HCT116 (cell line): ENCODE data around the gene SCN8A. TPM values are rescaled to one million over a fixed set of nuclear protein-coding genes. Genes with fewer than 3 reads are reported as not detected.

Source experiments
- ATAC-seq: fragments of 200-7000 bp; cut with Tn5 transposase; 2 replicates; pipeline ENCODE4 v1.9.1; 2020; ENCODE audit warnings: mild to moderate bottlenecking, moderate library complexity
- BruUV-seq: library from RNA; stranded (reverse); fragments of 400-500 nt; replicated peaks from 2 replicates; lab custom pipeline; 2021; lab: Mats Ljungman, UMichigan
- CTCF ChIA-PET: fragments of 300-600 bp; sonication (Branson Sonifier 250); formaldehyde crosslinking; loops from one replicate; lab custom pipeline; 2021; ENCODE audit warnings: antibody characterized with exemption; lab: Charles Lee
- POLR2A ChIA-PET: fragments of 300-600, 350-600 bp; sonication (Branson Sonifier 250); formaldehyde crosslinking; loops from one replicate; lab custom pipeline; 2021; ENCODE audit warnings: antibody characterized with exemption; lab: Charles Lee
- RAD21 ChIA-PET, 2 experiments: fragments of 300-600 bp; sonication (Branson Sonifier 250); formaldehyde crosslinking; loops; one replicate each; lab custom pipeline; 2023; ENCODE audit warnings: low total read pairs in 2 of 2; ENCODE audit not compliant: uncharacterized antibody in 2 of 2, unreplicated experiment in 2 of 2, low non-redundant PET in 1 of 2; lab: Charles Lee
- DNase-seq: peaks from one replicate; pipeline ENCODE4 v3.0.0-alpha.2; 2010; ENCODE audit warnings: low read depth, low spot score
- H2AFZ ChIP-seq: fragments of 200-600 bp; shearing (Covaris generic), sonication (generic); 2 replicates; pipeline ENCODE4 v1.6.1; 2017; ENCODE audit warnings: low read depth, mixed run types, mixed read lengths, antibody characterized with exemption, low read length; ENCODE audit not compliant: poor library complexity, severe bottlenecking
- H3K27ac ChIP-seq: 2 replicates; pipeline ENCODE4 v1.5.1; 2012; ENCODE audit warnings: low read depth, low read length
- H3K27me3 ChIP-seq: fragments of 200-600 bp; sonication (generic); 2 replicates; pipeline ENCODE4 v1.6.1; 2016; ENCODE audit warnings: mixed run types, low read length, mixed read lengths; ENCODE audit not compliant: insufficient read depth
- H3K36me3 ChIP-seq, 2 experiments: fragments of 200-500 bp in 1 of 2; fragments of 200-600 bp in 1 of 2; sonication (Bioruptor generic) in 1 of 2; sonication (generic) in 1 of 2; 2 replicates each; pipeline versions ENCODE4 v1.5.1 to v1.6.1; 2014 to 2016; ENCODE audit warnings: low read length in 2 of 2, inconsistent platforms in 1 of 2, mixed read lengths in 1 of 2, mixed run types in 1 of 2; ENCODE audit not compliant: insufficient read depth in 2 of 2, control insufficient read depth in 1 of 2
- H3K4me1 ChIP-seq, 2 experiments: fragments of 200-600 bp in 1 of 2; sonication (generic) in 1 of 2; 2 replicates each; pipeline versions ENCODE4 v1.5.1 to v1.6.1; 2012 to 2017; ENCODE audit warnings: low read length in 2 of 2, inconsistent platforms in 1 of 2, mild to moderate bottlenecking in 1 of 2, mixed read lengths in 1 of 2, mixed run types in 1 of 2, moderate library complexity in 1 of 2; ENCODE audit not compliant: insufficient read depth in 2 of 2, control insufficient read depth in 1 of 2
- H3K4me2 ChIP-seq: fragments of 200-600 bp; sonication (generic); 2 replicates; pipeline ENCODE4 v1.6.1; 2017; ENCODE audit warnings: mixed run types, low read length, mixed read lengths
- H3K4me3 ChIP-seq, 2 experiments: fragments of 200-600 bp in 1 of 2; sonication (generic) in 1 of 2; replicated peaks in 1 of 2; 2 replicates each; pipeline ENCODE4 v1.5.1; 2011 to 2016; ENCODE audit warnings: low read length in 2 of 2, control low read depth in 1 of 2, low read depth in 1 of 2, mild to moderate bottlenecking in 1 of 2, mixed read lengths in 1 of 2, mixed run types in 1 of 2
- H3K79me2 ChIP-seq: fragments of 200-600 bp; sonication (generic); 2 replicates; pipeline ENCODE4 v1.6.1; 2017; ENCODE audit warnings: mild to moderate bottlenecking, mixed run types, low read length, moderate library complexity, mixed read lengths; ENCODE audit not compliant: insufficient read depth
- H3K9ac ChIP-seq: fragments of 200-600 bp; sonication (generic); 2 replicates; pipeline ENCODE4 v1.6.1; 2016; ENCODE audit warnings: low read length, mixed read lengths
- H3K9me2 ChIP-seq: fragments of 200-600 bp; sonication (generic), shearing (Covaris generic); 2 replicates; pipeline ENCODE4 v1.6.1; 2017; ENCODE audit warnings: mixed run types, mild to moderate bottlenecking, moderate library complexity; ENCODE audit not compliant: insufficient read depth
- H3K9me3 ChIP-seq, 2 experiments: fragments of 200-500 bp in 1 of 2; fragments of 200-600 bp in 1 of 2; sonication (Bioruptor generic) in 1 of 2; sonication (generic) in 1 of 2; 2 replicates each; pipeline ENCODE4 v1.6.1; 2014 to 2017; ENCODE audit warnings: low read length in 2 of 2, mixed read lengths in 2 of 2, inconsistent platforms in 1 of 2, low read depth in 1 of 2, mild to moderate bottlenecking in 1 of 2, mixed run types in 1 of 2, moderate library complexity in 1 of 2; ENCODE audit not compliant: control insufficient read depth in 1 of 2, insufficient read depth in 1 of 2
- H4K20me1 ChIP-seq: fragments of 200-600 bp; sonication (generic), shearing (Covaris generic); 2 replicates; pipeline ENCODE4 v1.6.1; 2017; ENCODE audit warnings: mixed run types, mild to moderate bottlenecking, moderate library complexity; ENCODE audit not compliant: insufficient read depth
- ATF3 ChIP-seq: IDR thresholded peaks from 2 replicates; pipeline ENCODE4 v1.6.1; 2012
- EGR1 ChIP-seq: IDR thresholded peaks from 2 replicates; pipeline ENCODE4 v1.6.1; 2012; ENCODE audit warnings: low read depth
- ELF1 ChIP-seq: IDR thresholded peaks from 2 replicates; pipeline ENCODE4 v1.6.1; 2012; ENCODE audit warnings: low read depth, borderline replicate concordance
- FOSL1 ChIP-seq: IDR thresholded peaks from 2 replicates; pipeline ENCODE4 v1.6.1; 2012; ENCODE audit warnings: low read depth
- JUND ChIP-seq: IDR thresholded peaks from 2 replicates; pipeline ENCODE4 v1.6.1; 2012
- MAX ChIP-seq: IDR thresholded peaks from 2 replicates; pipeline ENCODE4 v1.6.1; 2012
- POLR2A ChIP-seq: IDR thresholded peaks from 2 replicates; pipeline ENCODE4 v1.7.0; 2011; ENCODE audit warnings: borderline replicate concordance; ENCODE audit not compliant: insufficient read depth, insufficient read length; ENCODE audit errors: extremely low read depth
- POLR2AphosphoS5 ChIP-seq: IDR thresholded peaks from 2 replicates; pipeline ENCODE4 v1.6.1; 2011; ENCODE audit warnings: mild to moderate bottlenecking, low read depth, low read length, moderate library complexity
- RAD21 ChIP-seq: IDR thresholded peaks from 2 replicates; pipeline ENCODE4 v1.6.1; 2012; ENCODE audit warnings: low read depth, mild to moderate bottlenecking
- SIN3A ChIP-seq: IDR thresholded peaks from 2 replicates; pipeline ENCODE4 v1.6.1; 2012; ENCODE audit warnings: low read depth
- SRF ChIP-seq: IDR thresholded peaks from 2 replicates; pipeline ENCODE4 v1.6.1; 2012; ENCODE audit warnings: low read depth
- TCF7L2 ChIP-seq: IDR thresholded peaks from 2 replicates; pipeline ENCODE4 v1.7.0; 2011; ENCODE audit warnings: borderline replicate concordance, inconsistent platforms; ENCODE audit not compliant: insufficient read depth, insufficient read length; ENCODE audit errors: extremely low read depth
- ZNF274 ChIP-seq: fragments of 200-500 bp; sonication (Bioruptor generic); IDR thresholded peaks from 2 replicates; pipeline ENCODE4 v1.6.1; 2014; ENCODE audit warnings: mild to moderate bottlenecking, low read depth, low read length, inconsistent platforms
- intact Hi-C: fragments of 100-400 bp; cut with micrococcal nuclease; formaldehyde crosslinking; loops from 2 replicates; pipeline ENCODE4 v1.10.0; 2022
- total RNA-seq: library from RNA; stranded (reverse); gene quantifications from one replicate; pipeline ENCODE4 v1.2.1, GENCODE V29; 2021; ENCODE audit not compliant: unreplicated experiment
- TF ChIP-seq, protein P1 (sequence below), 3 experiments: fragments of 200-600 bp in 1 of 3; sonication (generic) in 1 of 3; IDR thresholded peaks in 2 of 3; conservative IDR thresholded peaks in 1 of 3; 2 replicates each; pipeline ENCODE4 v1.5.1; 2012 to 2017; ENCODE audit warnings: low read depth in 2 of 3, low read length in 2 of 3, antibody characterized with exemption in 1 of 3, borderline replicate concordance in 1 of 3, control low read depth in 1 of 3, mild to moderate bottlenecking in 1 of 3, mixed read lengths in 1 of 3, mixed run types in 1 of 3, moderate library complexity in 1 of 3; ENCODE audit not compliant: insufficient read depth in 1 of 3

SCN8A gene
- total RNA-seq, 1 experiment from 2014 or later = 7.1 TPM

GRCh38 chr12:51848326-51848727 lies 257.3 kb downstream of the SCN8A start, which contains the start of gene FIGNL2:
Gene FIGNL2 (minus strand): TSS chr12:51848718. CDS start chr12:51822413, 26,305 bp downstream.
- TF ChIP-seq JUND (no peak), ZNF274 (no peak), RAD21 (no peak), SRF (no peak), POLR2AphosphoS5 (no peak), TCF7L2 (no peak), MAX (no peak), POLR2A (no peak), FOSL1 (no peak), EGR1 (no peak), SIN3A (no peak), ATF3 (no peak), ELF1 (no peak)
- TF ChIP-seq, protein P1, sequence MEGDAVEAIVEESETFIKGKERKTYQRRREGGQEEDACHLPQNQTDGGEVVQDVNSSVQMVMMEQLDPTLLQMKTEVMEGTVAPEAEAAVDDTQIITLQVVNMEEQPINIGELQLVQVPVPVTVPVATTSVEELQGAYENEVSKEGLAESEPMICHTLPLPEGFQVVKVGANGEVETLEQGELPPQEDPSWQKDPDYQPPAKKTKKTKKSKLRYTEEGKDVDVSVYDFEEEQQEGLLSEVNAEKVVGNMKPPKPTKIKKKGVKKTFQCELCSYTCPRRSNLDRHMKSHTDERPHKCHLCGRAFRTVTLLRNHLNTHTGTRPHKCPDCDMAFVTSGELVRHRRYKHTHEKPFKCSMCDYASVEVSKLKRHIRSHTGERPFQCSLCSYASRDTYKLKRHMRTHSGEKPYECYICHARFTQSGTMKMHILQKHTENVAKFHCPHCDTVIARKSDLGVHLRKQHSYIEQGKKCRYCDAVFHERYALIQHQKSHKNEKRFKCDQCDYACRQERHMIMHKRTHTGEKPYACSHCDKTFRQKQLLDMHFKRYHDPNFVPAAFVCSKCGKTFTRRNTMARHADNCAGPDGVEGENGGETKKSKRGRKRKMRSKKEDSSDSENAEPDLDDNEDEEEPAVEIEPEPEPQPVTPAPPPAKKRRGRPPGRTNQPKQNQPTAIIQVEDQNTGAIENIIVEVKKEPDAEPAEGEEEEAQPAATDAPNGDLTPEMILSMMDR (IDR thresholded peaks at IDR 0.05 in 2 of 3, conservative IDR thresholded peaks at IDR 0.05 in 1 of 3; ENCODE audit: borderline replicate concordance in 1 of 3, insufficient read depth in 1 of 3, low read depth in 2 of 3, low read length in 2 of 3) = no peak
- H3K27me3 ChIP-seq = no peaks in the 10 kb centered on the region
- ATAC-seq (peak; percentile 33; the same call in 1 of the 2 replicates), DNase-seq (no peak)
- POLR2A ChIA-PET = interaction anchor here (0.6 kb wide), 1 partner anchor 456 kb away, joined by 5 read pairs; no protein-coding TSS in a partner anchor
- no peaks in the 10 kb centered on the region for H3K36me3 ChIP-seq
- peaks cover 0 to 4% of the 10 kb centered on the region in 2 experiments; a peak in 2 of 4 replicates for H3K4me1 ChIP-seq
- H3K9me3 ChIP-seq = no peaks in the 10 kb centered on the region
- BruUV-seq = no TSS peak
- no peaks in the 10 kb centered on the region for H3K79me2 ChIP-seq
- no peak within 1 kb of the TSS for H2AFZ ChIP-seq
- H3K4me2 ChIP-seq = peak within 1 kb of the TSS; percentile 66
- no peaks in the 10 kb centered on the region for H4K20me1 ChIP-seq
- intact Hi-C loops = no loop called here
- H3K27ac ChIP-seq = peak within 1 kb of the TSS; percentile 43; the same call in 1 of the 2 replicates
- peak within 1 kb of the TSS; percentile 27; the same call in 1 of the 2 replicates for H3K9ac ChIP-seq
- RAD21 ChIA-PET = interaction anchor here in 1 of 2 experiments (0.6 kb wide), 1 partner anchor 27 kb away, joined by 4 read pairs; no protein-coding TSS in a partner anchor
- CTCF ChIA-PET = no interaction called here
- H3K9me2 ChIP-seq = no peaks in the 10 kb centered on the region
- peak within 1 kb of the TSS; percentile 41 to 50 for H3K4me3 ChIP-seq
